ENCODE measurements around the gene DENND2A. TPM values are rescaled to one million over a fixed set of nuclear protein-coding genes. Genes with fewer than 3 reads are reported as not detected.
A peak's percentile ranks its signal among the peaks of the same experiment; 100 is the strongest.
"Not testable (repeated sequence)": the region's sequence is repeated elsewhere in the genome, so short reads cannot be mapped to it uniquely, and the experiment has no call there.

Gene DENND2A, protein sequence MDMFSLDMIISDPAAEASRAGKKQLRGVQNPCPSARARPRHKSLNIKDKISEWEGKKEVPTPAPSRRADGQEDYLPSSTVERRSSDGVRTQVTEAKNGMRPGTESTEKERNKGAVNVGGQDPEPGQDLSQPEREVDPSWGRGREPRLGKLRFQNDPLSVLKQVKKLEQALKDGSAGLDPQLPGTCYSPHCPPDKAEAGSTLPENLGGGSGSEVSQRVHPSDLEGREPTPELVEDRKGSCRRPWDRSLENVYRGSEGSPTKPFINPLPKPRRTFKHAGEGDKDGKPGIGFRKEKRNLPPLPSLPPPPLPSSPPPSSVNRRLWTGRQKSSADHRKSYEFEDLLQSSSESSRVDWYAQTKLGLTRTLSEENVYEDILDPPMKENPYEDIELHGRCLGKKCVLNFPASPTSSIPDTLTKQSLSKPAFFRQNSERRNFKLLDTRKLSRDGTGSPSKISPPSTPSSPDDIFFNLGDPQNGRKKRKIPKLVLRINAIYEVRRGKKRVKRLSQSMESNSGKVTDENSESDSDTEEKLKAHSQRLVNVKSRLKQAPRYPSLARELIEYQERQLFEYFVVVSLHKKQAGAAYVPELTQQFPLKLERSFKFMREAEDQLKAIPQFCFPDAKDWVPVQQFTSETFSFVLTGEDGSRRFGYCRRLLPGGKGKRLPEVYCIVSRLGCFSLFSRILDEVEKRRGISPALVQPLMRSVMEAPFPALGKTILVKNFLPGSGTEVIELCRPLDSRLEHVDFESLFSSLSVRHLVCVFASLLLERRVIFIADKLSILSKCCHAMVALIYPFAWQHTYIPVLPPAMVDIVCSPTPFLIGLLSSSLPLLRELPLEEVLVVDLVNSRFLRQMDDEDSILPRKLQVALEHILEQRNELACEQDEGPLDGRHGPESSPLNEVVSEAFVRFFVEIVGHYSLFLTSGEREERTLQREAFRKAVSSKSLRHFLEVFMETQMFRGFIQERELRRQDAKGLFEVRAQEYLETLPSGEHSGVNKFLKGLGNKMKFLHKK
- total RNA-seq (2014; rRNA removed; shearing (Covaris generic)), result 7.9 and 13.4 TPM in 2 replicates

DNA sequence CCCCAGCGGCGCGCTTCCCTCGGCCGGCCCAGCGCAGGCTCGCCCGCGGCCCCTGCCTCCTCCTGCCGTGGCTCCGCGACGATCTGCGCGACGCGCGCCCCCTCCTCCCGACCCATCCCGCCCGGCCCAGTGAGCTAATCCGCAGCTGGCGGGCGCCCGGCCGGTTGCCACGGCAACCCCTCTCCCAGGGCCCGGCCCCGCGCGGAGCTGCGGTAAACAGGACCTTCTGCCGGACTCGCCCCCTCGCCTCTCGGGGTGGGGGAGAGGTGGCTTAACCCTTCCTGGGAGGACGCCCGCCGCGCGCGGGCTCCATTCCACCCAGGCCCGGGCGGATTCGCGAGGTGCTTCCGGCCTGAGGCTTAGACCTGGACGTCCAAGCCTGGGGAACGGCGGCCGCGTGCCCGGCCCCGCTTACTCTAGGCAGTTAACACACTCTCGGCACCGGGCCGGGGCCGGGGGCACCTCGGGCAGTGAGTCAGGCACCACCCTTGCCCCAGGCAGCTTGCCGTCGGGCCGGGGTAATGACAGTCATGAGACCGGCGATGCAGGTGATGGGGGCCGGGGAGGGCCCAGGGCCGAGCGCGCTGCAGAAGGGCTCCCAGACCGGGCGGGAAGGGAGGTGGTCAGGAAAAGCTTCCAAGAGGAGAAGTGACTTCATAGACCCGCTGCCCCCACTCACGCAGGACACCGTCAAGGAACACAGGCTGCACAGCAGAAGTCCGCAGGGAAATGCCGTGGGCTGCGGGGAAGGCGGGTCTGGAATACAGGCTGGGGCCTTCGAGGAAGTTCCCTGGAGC is at the start of gene DENND2A:
DENND2A (minus strand) TSS at position 87 of the 797 bp plus-strand sequence. CDS start 38,416 bp downstream, outside the sequence.
- peak; percentile 65 for DNase-seq (ENCODE audit: low spot score)
- in situ Hi-C loops (cut with HindIII; ENCODE audit: low sequenced_read_pairs), result no loop called here

DNA sequence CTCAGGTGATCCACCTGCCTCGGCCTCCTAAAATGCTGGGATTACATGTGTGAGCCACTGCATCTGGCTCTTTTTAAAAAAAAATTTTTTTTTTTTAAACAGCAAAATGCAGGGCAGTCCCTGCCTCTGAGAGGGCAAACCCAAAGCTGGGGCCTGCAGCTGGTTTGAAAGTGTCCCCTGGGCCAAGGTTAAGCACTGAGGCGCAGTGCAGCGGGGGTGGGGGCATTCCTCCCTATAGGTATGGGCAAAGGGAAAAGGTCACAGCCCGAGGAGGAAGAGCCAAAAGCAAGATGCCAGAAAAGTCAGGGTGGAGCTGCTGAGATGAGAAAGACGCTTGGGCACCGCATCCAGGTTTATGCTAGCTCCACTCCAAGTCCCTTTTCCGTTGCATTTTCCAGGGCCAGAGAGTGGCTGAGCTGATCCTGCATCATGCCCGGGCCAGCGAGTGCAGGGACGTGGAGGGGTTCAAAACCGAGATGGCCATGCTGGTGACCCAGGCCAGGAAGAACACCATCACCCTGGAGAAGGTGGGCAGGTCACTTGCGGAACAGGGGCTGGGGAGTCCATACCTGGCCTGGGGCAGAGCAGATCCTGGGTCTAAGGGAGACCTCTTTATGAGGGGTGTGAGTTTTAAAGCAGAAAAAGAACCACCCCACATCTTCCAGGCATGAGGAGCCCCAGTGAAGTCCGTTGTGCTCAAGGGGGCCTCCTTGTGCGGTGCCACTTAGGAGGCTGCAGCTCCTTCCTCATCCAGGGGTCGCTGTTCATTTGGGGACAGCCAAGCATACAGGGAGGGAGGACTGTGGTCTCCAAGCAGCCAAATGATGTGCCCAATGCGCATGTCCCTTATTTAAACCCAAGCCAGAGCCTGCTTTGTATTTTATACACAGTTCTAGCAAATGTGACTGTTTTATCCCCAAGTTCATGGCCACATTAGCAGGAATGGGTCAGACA is 48.9 kb upstream of the DENND2A start:
- in situ Hi-C loops (cut with HindIII; ENCODE audit: low sequenced_read_pairs), result no loop called here
- no peak for DNase-seq (ENCODE audit: low spot score)

DNA sequence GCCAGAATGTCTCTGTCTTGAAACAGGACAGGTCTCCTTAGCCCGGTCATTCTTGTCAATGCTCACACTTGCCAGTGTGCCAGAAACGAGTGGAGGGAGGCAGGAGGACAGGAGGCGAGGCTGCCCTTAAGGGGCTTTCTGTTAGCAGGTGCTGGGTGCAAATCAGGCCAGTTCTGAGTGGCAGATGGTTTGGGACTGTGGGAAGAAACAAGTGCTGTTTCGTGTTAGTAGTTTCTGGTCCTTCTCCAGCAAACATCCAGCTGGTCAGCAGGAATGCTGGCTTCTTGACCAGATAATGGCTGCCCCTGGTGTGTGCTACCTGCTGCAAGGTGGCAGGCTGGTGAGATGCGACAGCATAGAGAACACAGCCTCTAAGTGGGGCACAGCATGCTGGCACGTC is 47.7 kb upstream of the DENND2A start:
- DNase-seq (ENCODE audit: low spot score), result peak; percentile 14
- in situ Hi-C loops (cut with HindIII; ENCODE audit: low sequenced_read_pairs), result no loop called here

DNA sequence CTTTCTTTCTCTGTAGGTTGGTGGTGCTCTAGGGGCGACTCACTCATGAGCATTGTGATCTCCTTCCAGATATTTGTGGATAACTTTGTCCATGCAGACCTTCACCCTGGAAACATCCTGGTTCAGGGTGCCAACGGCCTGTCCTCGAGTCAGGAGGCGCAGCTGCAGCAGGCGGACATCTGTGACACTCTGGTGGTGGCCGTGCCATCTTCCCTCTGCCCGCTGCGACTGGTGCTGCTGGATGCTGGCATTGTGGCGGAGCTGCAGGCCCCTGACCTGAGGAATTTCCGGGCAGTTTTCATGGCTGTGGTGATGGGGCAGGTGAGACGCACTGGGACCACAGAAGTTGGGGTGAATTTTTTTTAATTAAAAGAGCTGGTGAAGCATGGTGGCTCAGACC is 46.3 kb upstream of the DENND2A start:
- in situ Hi-C loops (cut with HindIII; ENCODE audit: low sequenced_read_pairs), result no loop called here
- DNase-seq (ENCODE audit: low spot score), result no peak

DNA sequence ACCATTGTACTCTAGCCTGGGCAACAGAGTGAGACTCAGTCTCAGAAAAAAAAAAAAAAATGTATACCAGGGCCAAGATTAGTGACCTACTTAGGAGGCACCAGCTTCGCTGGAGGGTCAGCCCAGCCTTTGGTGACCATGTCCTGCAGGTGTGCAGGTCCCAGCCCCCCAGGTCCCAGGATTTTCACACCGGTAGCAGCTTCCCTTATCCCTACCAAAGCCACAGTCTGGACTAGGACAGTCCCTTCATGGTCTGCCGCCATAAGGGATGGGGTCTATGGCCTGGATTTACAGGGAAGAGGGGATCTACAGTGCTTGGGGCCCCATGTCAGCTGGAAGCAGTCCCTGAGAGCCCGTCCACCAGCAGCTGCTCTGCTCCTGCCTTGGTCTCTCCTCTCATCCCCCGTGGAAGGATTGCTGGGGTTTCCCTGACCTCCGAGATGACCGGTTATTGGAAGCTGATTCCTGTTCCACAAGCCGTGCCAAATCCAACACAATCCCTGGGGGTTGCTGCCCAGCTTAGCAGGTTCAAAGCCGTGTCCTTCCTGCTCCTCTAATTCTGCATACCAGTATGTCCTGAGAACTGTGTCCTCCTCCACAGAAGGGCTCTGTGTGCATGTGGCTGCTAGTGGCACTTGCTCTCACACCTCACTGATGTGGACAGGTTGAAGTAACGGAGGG is 44.9 kb upstream of the DENND2A start:
- in situ Hi-C loops (cut with HindIII; ENCODE audit: low sequenced_read_pairs), result no loop called here
- DNase-seq (ENCODE audit: low spot score), result no peak

DNA sequence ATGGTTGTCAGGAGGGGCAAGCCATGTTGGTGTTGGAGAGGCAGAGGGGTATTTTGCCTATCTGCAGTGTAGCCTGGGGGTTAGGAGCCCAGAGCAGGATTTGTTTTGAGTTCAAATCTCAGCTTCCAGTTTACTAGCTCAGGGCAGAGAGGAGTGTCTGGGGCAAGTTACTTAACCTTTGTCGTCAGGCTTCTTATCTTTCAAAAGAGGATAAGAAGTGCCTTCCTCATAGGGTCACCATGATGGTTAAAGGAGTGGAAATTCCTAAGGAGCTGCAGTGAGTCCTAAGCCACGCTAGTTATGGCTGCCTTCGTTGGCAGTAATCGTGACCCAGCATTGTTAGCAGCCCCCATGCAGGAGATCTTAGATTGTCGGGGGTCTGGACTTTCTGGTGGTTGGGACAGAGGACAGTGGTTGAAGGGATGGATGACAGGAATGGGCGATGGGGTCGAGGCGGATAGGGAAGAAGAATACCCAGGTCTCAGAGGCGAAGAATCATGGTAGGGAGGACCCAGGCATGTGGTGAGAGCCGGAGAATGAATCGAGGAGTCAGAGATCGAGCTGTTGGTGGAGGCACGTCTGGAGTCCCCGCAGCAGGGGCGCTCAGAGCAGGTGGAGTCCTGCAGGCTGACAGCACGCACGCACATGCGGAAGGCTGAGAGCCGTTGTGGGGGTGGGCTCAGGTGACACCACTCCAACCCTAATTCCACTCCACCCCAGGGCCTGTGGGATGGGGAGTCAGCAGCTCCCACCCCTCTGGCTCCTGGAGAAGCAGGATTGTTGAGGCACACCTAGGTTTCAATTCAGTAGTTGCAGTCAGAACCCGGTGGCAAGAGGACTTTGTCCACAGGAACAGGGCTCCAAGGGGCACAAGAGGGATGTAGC is 43.7 kb upstream of the DENND2A start:
- in situ Hi-C loops (cut with HindIII; ENCODE audit: low sequenced_read_pairs), result no loop called here

DNA sequence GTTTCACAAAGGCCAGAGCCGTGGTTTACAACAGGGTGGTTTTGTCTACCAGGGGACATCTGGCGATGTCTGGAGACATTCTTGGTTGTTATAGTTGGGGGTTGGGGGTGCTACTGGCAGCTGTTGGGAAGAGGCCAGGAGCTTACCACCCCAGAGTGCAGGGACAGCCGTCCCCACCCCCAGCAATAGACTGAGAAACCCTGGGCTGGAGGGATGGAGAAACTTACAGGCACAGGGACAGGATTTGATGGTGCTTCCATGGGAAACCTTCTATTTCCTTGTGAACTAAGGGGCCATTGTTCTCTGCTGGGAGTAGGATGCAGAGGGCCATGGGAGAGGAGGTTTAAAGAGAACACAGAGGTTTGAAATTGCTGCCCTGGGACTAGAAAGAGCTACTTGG is 43.0 kb upstream of the DENND2A start:
- in situ Hi-C loops (cut with HindIII; ENCODE audit: low sequenced_read_pairs), result no loop called here
- no peak for DNase-seq (ENCODE audit: low spot score)

More for the DNA sequence above, 43.7 kb upstream of the DENND2A start:
- no peak for DNase-seq (ENCODE audit: low spot score)

DNA sequence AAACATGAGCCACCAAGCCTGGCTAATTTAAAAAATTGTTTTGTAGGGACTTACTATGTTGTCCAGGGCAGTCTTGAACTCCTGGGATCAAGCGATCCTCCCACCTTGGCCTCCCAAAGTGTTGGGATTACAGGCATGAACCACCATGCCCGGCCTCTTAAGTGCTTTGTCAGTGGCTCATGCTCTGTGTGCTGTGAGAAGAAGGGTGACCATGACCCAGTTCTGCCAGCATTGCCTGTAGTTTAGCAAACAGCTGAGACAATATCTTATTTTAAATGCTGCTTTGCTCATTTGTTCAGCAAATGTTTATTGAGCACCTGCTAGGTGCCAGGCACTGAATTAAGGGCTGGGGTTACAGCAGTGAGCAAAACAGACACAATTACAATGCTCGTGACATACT is 41.2 kb upstream of the DENND2A start:
- no peak for DNase-seq (ENCODE audit: low spot score)
- in situ Hi-C loops (cut with HindIII; ENCODE audit: low sequenced_read_pairs), result no loop called here

DNA sequence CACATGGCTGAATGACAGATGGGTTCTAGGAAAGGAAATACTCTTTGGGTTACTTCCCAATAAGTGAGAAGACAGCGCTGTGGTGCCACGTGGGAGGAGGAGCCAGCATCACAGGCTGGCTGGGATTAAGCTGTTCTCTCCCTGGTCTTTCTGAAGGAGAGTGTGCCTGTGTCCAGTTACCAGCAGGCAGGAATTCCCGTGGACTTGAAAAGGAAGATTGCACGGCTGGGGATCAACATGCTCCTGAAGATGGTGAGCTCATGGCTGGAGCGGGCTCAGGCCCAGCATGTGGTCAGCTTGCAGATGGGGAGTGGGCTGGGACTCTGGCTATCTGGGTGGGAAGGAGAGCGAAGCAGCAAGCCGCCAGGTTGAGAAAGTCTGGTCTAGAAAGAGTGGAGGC is 40.3 kb upstream of the DENND2A start:
- in situ Hi-C loops (cut with HindIII; ENCODE audit: low sequenced_read_pairs), result no loop called here
- DNase-seq (ENCODE audit: low spot score), result no peak

DNA sequence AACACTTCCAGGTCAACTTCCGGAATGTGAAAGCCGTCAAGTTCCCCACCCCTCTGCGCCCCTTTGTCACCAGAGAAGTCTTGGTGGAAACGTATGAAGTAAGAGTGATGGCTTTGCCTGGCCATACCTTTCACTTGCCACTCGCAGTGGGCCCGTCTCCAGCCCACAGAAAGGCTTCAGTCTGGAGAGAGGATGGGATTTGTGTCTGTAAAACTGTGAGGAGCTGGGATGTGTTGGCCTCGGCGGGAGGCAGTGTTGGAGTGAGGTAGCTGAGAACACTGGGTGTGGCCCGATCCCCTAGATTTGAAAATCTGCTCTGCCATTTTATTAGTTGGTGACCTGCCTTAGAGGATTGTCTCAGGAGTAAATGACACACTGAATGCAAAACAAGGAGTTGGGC is 38.6 kb upstream of the DENND2A start:
- no peak for DNase-seq (ENCODE audit: low spot score)
- in situ Hi-C loops (cut with HindIII; ENCODE audit: low sequenced_read_pairs), result no loop called here

DNA sequence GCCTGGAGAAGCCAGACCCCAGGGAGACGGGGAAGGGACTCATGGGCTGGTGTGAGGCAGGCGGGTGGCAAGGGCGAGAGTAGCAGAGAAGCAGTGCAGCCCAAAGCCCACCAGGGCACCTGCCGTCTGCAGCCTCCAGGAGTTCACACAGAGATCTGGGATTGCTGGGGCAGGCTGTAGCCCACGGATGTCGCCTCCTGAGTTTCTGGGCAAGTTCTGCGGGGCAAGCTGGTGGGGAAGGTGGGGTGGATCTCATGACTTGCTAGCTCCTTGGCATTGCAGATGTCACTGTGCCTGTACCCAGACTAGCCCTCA is 38.2 kb upstream of the DENND2A start:
- DNase-seq (ENCODE audit: low spot score), result no peak
- in situ Hi-C loops (cut with HindIII; ENCODE audit: low sequenced_read_pairs), result no loop called here

DNA sequence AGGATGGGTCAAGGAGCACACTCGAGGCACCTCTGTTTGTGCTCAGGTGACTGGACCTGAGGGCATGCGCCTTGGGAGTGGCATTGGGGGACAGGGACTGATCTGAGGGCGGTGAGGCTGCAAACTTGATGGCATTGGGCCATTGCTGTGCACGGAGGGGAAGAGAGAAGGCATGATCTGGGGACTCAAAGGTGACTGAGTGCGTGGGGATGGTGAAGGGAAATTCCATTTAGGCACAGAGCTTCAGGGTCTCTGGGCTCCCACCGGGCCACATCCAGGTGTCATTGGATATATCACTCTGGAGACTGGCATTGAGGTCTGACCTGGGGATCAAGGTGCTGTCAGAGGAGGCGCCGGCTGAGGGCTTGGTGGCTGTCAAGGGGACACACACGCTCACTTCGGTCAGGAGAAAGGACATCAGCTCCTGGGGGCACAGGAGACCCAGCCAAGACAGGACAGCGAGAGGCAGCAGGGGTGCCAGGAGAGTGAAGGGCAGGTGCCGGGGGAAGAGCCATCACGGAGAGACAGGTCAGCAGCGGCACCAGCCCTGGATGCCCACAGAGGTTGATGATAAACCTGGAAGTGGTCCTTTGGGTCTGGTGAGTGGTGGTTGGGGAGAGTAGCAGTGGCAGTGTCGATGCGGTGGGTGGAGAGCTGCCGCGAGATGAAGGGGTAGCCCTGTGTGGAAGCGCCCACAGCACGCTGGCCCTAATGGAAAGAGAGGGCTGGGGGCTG is 37.6 kb upstream of the DENND2A start:
- no peak for DNase-seq (ENCODE audit: low spot score)
- in situ Hi-C loops (cut with HindIII; ENCODE audit: low sequenced_read_pairs), result no loop called here

DNA sequence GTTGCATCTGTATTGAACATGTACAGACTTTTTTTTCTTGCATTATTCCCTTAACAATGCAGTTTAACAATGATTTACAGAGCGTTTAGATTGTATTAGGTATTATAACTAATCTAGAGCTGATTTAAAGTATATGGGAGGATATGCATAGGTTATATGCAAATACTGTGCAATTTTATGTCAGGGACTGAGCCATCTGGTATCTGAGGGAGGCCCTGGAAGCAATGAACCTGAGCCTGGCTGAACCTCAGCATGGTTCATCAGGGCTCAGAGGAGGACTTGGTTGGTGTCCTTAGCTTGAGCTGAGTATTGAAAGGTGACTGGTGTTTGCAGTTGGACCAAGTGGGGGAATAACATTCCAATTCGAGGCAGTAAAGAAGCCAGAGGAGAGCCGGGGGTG is 36.9 kb upstream of the DENND2A start:
- no peak for DNase-seq (ENCODE audit: low spot score)
- in situ Hi-C loops (cut with HindIII; ENCODE audit: low sequenced_read_pairs), result no loop called here

DNA sequence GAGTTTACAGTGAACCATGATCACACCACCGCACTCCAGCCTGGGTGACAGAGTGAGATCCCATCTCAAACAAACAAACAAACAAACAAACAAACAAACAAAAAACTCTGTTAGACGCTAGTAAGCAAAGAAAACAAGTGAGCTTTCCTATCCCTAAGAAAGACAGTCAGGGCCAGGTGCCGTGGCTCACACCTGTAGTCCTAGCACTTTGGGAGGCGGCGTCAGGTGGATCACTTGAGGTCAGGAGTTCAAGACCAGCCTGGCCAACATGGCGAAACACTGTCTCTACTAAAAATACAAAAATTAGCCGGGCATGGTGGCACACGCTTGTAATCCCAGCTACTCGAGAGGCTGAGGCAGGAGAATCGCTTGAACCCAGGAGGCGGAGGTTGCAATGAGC is 36.3 kb upstream of the DENND2A start:
- DNase-seq (ENCODE audit: low spot score); in situ Hi-C loops (cut with HindIII; ENCODE audit: low sequenced_read_pairs): not testable (repeated sequence)

DNA sequence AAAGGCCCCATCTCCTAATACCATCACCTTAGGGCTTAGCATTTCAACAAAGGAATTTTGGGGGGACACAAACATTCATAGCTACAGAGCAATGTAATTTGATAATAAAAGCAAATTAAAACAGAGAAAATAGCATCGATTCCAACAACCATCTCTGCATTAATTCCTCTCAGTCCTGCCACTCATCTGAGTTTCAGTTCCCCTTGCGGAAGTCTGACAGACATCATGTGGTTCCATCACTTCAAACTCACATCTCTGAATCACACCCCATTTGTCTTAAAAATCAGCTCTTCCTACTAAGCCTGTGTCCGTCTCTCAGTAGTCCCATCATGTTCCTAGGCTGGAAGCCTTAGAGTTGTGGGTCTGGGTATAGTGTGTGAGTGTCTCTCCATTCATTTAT is 35.7 kb upstream of the DENND2A start:
- no peak for DNase-seq (ENCODE audit: low spot score)
- in situ Hi-C loops (cut with HindIII; ENCODE audit: low sequenced_read_pairs), result no loop called here

DNA sequence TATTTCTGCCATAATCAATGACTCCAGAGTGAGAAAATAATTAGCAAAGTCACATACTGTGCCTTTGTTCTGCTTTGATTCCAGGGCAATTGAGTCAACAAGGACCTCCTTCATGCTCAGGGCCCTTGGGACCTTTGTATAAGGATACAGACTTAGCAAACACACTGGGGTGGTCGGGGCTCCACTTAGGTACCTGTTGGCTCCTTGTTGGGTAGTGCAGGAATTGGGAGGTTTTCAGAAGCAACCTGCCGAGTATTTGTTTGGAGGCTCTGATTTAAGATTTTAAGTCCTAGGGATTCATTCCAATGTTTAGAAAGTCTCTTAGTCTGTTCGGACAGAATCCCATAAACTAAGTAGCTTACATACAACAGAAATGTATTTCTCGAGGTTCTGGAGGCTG is 35.1 kb upstream of the DENND2A start:
- DNase-seq (ENCODE audit: low spot score), result no peak
- in situ Hi-C loops (cut with HindIII; ENCODE audit: low sequenced_read_pairs), result no loop called here
